Neuronal stem cell (in vitro differentiated cells): ENCODE data around the gene RBP5.

Experiments
- DNase-seq: peaks from one replicate; pipeline ENCODE4 v3.0.0-alpha.2; 2013; ENCODE audit warnings: low spot score
- H2AFZ ChIP-seq: one replicate; pipeline ENCODE4 v1.6.1; 2013; ENCODE audit warnings: mild to moderate bottlenecking, low read length, inconsistent platforms
- H2AK5ac ChIP-seq: 2 replicates; pipeline ENCODE4 v1.6.1; 2013; ENCODE audit warnings: low read depth, mild to moderate bottlenecking, inconsistent platforms, low read length, moderate library complexity, mixed read lengths
- H2BK120ac ChIP-seq: 2 replicates; pipeline ENCODE4 v1.6.1; 2013; ENCODE audit warnings: low read depth, mild to moderate bottlenecking, inconsistent platforms, low read length, moderate library complexity, mixed read lengths
- H2BK12ac ChIP-seq: one replicate; pipeline ENCODE4 v1.6.1; 2013; ENCODE audit warnings: low read length, inconsistent platforms
- H2BK15ac ChIP-seq: 2 replicates; pipeline ENCODE4 v1.6.1; 2013; ENCODE audit warnings: mild to moderate bottlenecking, low read length, inconsistent platforms, mixed read lengths
- H2BK5ac ChIP-seq: one replicate; pipeline ENCODE4 v1.6.1; 2013; ENCODE audit warnings: inconsistent platforms, mild to moderate bottlenecking, low read length, moderate library complexity
- H3K14ac ChIP-seq: one replicate; pipeline ENCODE4 v1.6.1; 2013; ENCODE audit warnings: low read length, inconsistent platforms
- H3K18ac ChIP-seq: 2 replicates; pipeline ENCODE4 v1.6.1; 2013; ENCODE audit warnings: low read length, inconsistent platforms
- H3K23ac ChIP-seq: 2 replicates; pipeline ENCODE4 v1.6.1; 2013; ENCODE audit warnings: low read depth, mild to moderate bottlenecking, mixed read lengths, low read length, inconsistent platforms; ENCODE audit not compliant: poor library complexity
- H3K27ac ChIP-seq: replicated peaks from 3 replicates; pipeline ENCODE4 v1.5.1; 2013; ENCODE audit warnings: low read length, inconsistent platforms
- H3K27me3 ChIP-seq, 3 experiments: 2 replicates each; pipeline ENCODE4 v1.6.1; 2013; ENCODE audit warnings: low read length in 3 of 3, mild to moderate bottlenecking in 2 of 3, inconsistent platforms in 1 of 3, low read depth in 1 of 3, mixed read lengths in 1 of 3, moderate library complexity in 1 of 3; ENCODE audit not compliant: control insufficient read depth in 3 of 3, insufficient read depth in 3 of 3
- H3K36me3 ChIP-seq, 2 donors: replicated peaks in 1 of 2; 2 replicates each; pipeline ENCODE4 v1.6.1; 2013; ENCODE audit warnings: low read length in 2 of 2; ENCODE audit not compliant: control insufficient read depth in 2 of 2, insufficient read depth in 2 of 2
- H3K4ac ChIP-seq: 2 replicates; pipeline ENCODE4 v1.6.1; 2013; ENCODE audit warnings: inconsistent platforms, mild to moderate bottlenecking, low read length, moderate library complexity
- H3K4me1 ChIP-seq, 2 donors: 1 replicate in 1 of 2; 2 replicates in 1 of 2; pipeline ENCODE4 v1.6.1; 2013; ENCODE audit warnings: low read length in 2 of 2, low read depth in 1 of 2; ENCODE audit not compliant: control insufficient read depth in 2 of 2, insufficient read depth in 1 of 2
- H3K4me2 ChIP-seq: one replicate; pipeline ENCODE4 v1.6.1; 2013; ENCODE audit warnings: mild to moderate bottlenecking, low read length, inconsistent platforms; ENCODE audit not compliant: insufficient read depth, poor library complexity, severe bottlenecking
- H3K4me3 ChIP-seq, 2 donors: 2 replicates each; pipeline ENCODE4 v1.5.1; 2013; ENCODE audit warnings: low read length in 2 of 2, mild to moderate bottlenecking in 2 of 2, inconsistent platforms in 1 of 2, moderate library complexity in 1 of 2
- H3K79me1 ChIP-seq: one replicate; pipeline ENCODE4 v1.6.1; 2013; ENCODE audit warnings: low read depth, mild to moderate bottlenecking, inconsistent platforms, low read length, moderate library complexity
- H3K9ac ChIP-seq: one replicate; pipeline ENCODE4 v1.6.1; 2013; ENCODE audit warnings: mild to moderate bottlenecking, low read depth, low read length, inconsistent platforms; ENCODE audit not compliant: poor library complexity
- H3K9me3 ChIP-seq, 2 donors: replicated peaks in 1 of 2; 2 replicates each; pipeline versions ENCODE3 to v1.6.1; 2013; ENCODE audit warnings: low read length in 2 of 2, mild to moderate bottlenecking in 2 of 2, inconsistent platforms in 1 of 2, low read depth in 1 of 2, mixed read lengths in 1 of 2, moderate library complexity in 1 of 2; ENCODE audit not compliant: control insufficient read depth in 2 of 2, insufficient read depth in 1 of 2
- H4K8ac ChIP-seq: one replicate; pipeline ENCODE4 v1.6.1; 2013; ENCODE audit warnings: low read depth, mild to moderate bottlenecking, inconsistent platforms, low read length, moderate library complexity
- H4K91ac ChIP-seq: one replicate; pipeline ENCODE4 v1.6.1; 2013; ENCODE audit warnings: low read length, low read depth, mild to moderate bottlenecking, inconsistent platforms; ENCODE audit not compliant: poor library complexity
- whole genome bisulfite sequencing, 2 donors: extraction: QIAGEN DNeasy Blood & Tissue Kit; methylation state at CpG; one replicate each; pipeline ENCODE4 v1.1.7; 2013; ENCODE audit warnings: missing lambda C conversion rate in 2 of 2, mixed read lengths in 1 of 2; ENCODE audit not compliant: insufficient read length in 2 of 2, insufficient replicate concordance in 1 of 2; ENCODE audit errors: extremely low coverage in 2 of 2; 5-methylcytosine and 5-hydroxymethylcytosine counted together

The RBP5 gene

GRCh38 chr12:7120166-7120565 is 8.5 kb downstream of the RBP5 start:
- no peak for DNase-seq
- H3K36me3 ChIP-seq: peaks cover 0 to 11% of the 10 kb centered on the region in 2 donors
- no peak overlapping the region for H2BK5ac ChIP-seq
- no peak overlapping the region for H3K23ac ChIP-seq
- no peak overlapping the region for H2BK12ac ChIP-seq
- no peaks in the 10 kb centered on the region for H3K9me3 ChIP-seq
- H3K4me2 ChIP-seq: no peak overlapping the region
- H2BK15ac ChIP-seq: no peak overlapping the region
- H3K18ac ChIP-seq: no peak overlapping the region
- H2AFZ ChIP-seq: no peak overlapping the region
- H3K14ac ChIP-seq: no peak overlapping the region
- no peaks in the 10 kb centered on the region for H3K4me1 ChIP-seq
- H3K27ac ChIP-seq: no peak overlapping the region
- WGBS, 2 donors: no CpG with 5 or more reads among the region's 5 CpGs
- no peak overlapping the region for H3K4ac ChIP-seq
- no peak overlapping the region for H4K8ac ChIP-seq
- H3K9ac ChIP-seq: no peak overlapping the region
- H4K91ac ChIP-seq: no peak overlapping the region
- H3K4me3 ChIP-seq: peak overlapping the region in 1 of 2 donors; percentile 20
- H3K79me1 ChIP-seq: no peaks in the 10 kb centered on the region
- no peak overlapping the region for H2AK5ac ChIP-seq
- H3K27me3 ChIP-seq: no peaks in the 10 kb centered on the region
- H2BK120ac ChIP-seq: no peak overlapping the region

DNA sequence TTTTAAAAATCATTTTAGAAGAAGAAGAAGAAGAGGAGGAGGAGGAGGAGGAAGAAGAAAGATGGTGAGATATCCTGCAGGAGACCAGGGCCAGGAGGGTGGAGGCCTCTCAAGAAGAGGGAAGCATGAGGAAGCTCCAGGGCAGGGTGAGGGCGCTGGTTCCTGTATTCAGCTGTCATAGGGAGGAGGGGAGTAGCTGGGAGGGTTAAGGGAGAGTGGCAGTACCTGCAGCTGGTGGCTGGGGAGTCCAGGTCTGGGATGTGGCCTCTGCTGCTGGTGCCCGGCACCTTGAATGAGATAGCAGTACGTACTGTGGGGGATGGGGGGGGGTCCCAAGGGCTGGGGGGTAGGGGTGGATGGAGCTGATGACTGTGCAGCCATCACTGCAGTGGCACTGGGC is 9.8 kb downstream of the RBP5 start:
- Histone ChIP-seq H3K23ac (no peak overlapping the region), H3K4me2 (no peak overlapping the region), H4K8ac (no peak overlapping the region), H3K18ac (no peak overlapping the region), H3K4me1 (no peaks in the 10 kb centered on the region), H3K9me3 (no peaks in the 10 kb centered on the region), H2BK5ac (no peak overlapping the region), H3K27ac (no peak overlapping the region), H2BK120ac (no peak overlapping the region), H2AK5ac (no peak overlapping the region), H3K14ac (no peak overlapping the region), H3K79me1 (no peaks in the 10 kb centered on the region), H3K4me3 (no peak overlapping the region), H2BK12ac (no peak overlapping the region), H2BK15ac (no peak overlapping the region), H3K27me3 (no peaks in the 10 kb centered on the region), H4K91ac (no peak overlapping the region), H2AFZ (no peak overlapping the region), H3K9ac (no peak overlapping the region), H3K4ac (no peak overlapping the region), H3K36me3 (peaks cover 0 to 15% of the 10 kb centered on the region in 2 donors)
- WGBS, 2 donors: no CpG with 5 or more reads among the region's 3 CpGs
- no peak for DNase-seq

DNA sequence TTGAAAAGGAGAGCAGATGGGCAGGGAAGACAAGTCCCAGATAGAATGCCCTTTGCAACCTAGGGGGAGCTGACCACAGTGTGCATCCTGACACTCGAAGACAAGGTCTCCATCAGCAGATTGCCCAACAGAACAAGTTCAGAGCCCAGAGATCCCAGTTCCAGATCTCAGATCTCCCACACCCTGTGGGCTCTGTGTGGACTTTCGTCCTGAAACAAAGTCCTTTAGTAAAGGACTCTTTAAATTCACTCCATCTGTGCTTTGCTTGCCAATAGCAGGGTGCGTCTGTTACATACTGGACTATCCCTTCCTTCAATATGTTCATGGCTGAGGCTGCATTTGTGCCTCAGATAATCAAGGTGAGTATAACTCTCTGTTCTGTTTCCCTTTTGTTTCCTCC is 11.0 kb downstream of the RBP5 start:
- no peaks in the 10 kb centered on the region for H3K79me1 ChIP-seq
- H2BK12ac ChIP-seq: no peak overlapping the region

DNA sequence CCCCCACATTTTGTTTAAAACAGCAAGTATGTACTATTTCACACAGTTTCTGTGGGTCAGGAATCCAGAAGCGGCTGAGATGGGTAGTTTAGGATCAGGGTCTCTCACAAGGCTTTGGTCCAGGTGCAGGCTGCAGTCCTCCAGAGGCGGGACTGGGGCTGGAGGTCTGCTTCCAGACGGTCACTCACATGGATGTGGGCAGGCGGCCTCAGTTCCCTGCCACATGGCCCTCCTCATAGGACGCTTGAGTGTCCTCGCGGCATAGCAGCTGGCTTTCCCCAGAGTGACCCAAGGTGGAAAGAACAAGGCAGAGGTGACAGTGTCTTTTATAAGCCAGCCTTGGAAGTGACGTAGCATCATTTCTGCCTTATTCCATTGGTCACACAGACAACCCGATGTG is 11.8 kb downstream of the RBP5 start:
- H3K4me1 ChIP-seq: no peaks in the 10 kb centered on the region
- no peak for DNase-seq
- no peak overlapping the region for H3K4me3 ChIP-seq

More for the DNA sequence above, 11.0 kb downstream of the RBP5 start:
- H3K27me3 ChIP-seq: no peaks in the 10 kb centered on the region
- H4K8ac ChIP-seq: no peak overlapping the region
- no peak overlapping the region for H3K4me2 ChIP-seq
- H3K23ac ChIP-seq: no peak overlapping the region
- no peak overlapping the region for H2BK15ac ChIP-seq
- no peak overlapping the region for H4K91ac ChIP-seq
- H2BK5ac ChIP-seq: no peak overlapping the region
- no peak overlapping the region for H3K4ac ChIP-seq
- no peak overlapping the region for H2AFZ ChIP-seq
- no peak overlapping the region for H3K18ac ChIP-seq
- H3K36me3 ChIP-seq: peaks cover 0 to 15% of the 10 kb centered on the region in 2 donors
- no peak overlapping the region for H3K4me3 ChIP-seq
- no peak overlapping the region for H3K9ac ChIP-seq
- H3K27ac ChIP-seq: no peak overlapping the region
- no peak overlapping the region for H3K14ac ChIP-seq
- H2BK120ac ChIP-seq: no peak overlapping the region
- no peak overlapping the region for H2AK5ac ChIP-seq
- no peak for DNase-seq
- no peaks in the 10 kb centered on the region for H3K4me1 ChIP-seq
- no CpG with 5 or more reads among the region's 3 CpGs for WGBS, 2 donors
- no peaks in the 10 kb centered on the region for H3K9me3 ChIP-seq

More for the DNA sequence above, 11.8 kb downstream of the RBP5 start:
- Histone ChIP-seq H3K9me3 (no peaks in the 10 kb centered on the region), H3K4ac (no peak overlapping the region), H3K4me2 (no peak overlapping the region), H2AK5ac (no peak overlapping the region), H2BK5ac (no peak overlapping the region), H4K91ac (no peak overlapping the region), H4K8ac (no peak overlapping the region), H3K18ac (no peak overlapping the region), H2BK12ac (no peak overlapping the region), H3K27ac (no peak overlapping the region), H3K79me1 (no peaks in the 10 kb centered on the region), H3K27me3 (no peaks in the 10 kb centered on the region), H2BK120ac (no peak overlapping the region), H2BK15ac (no peak overlapping the region), H3K9ac (no peak overlapping the region), H3K36me3 (peaks cover 0 to 15% of the 10 kb centered on the region in 2 donors), H3K23ac (peak overlapping the region; percentile 10), H2AFZ (no peak overlapping the region), H3K14ac (no peak overlapping the region)
- no CpG with 5 or more reads among the region's 9 CpGs for WGBS, 2 donors
